SK-N-SH treated with all-trans-retinoic acid at 6 μM for 48 hours (cell line): ENCODE data around the gene SMYD3.

Experiments used
- ARNTL ChIP-seq: fragments of 450-650 bp; formaldehyde crosslinking; IDR thresholded peaks from 2 replicates; pipeline ENCODE4 v1.5.0; 2020; ENCODE audit warnings: low read depth, mild to moderate bottlenecking, moderate library complexity, borderline replicate concordance
- ESRRG ChIP-seq: fragments of 250-450 bp; sonication (Bioruptor Pico); IDR thresholded peaks from 2 replicates; pipeline ENCODE4 v1.6.1; 2021; ENCODE audit warnings: mild to moderate bottlenecking
- ISL1 ChIP-seq: fragments of 250-450 bp; sonication (Bioruptor Pico); IDR thresholded peaks from 2 replicates; pipeline ENCODE4 v2.1.2; 2022; ENCODE audit warnings: mild to moderate bottlenecking, moderate library complexity
- TF ChIP-seq, protein P1 (sequence below): fragments of 250-450 bp; sonication (Bioruptor Pico); IDR thresholded peaks from 2 replicates; pipeline ENCODE4 v1.8.0; 2021; ENCODE audit warnings: low read depth, mild to moderate bottlenecking, moderate library complexity, borderline replicate concordance

GRCh38 chr1:245934409-245934808 lies 572.7 kb downstream of the SMYD3 start:
- TF ChIP-seq ISL1 (CRISPR knock-in tag) (no peak), ARNTL (CRISPR knock-in tag) (no peak), ESRRG (CRISPR knock-in tag) (no peak)
- TF ChIP-seq, protein P1, sequence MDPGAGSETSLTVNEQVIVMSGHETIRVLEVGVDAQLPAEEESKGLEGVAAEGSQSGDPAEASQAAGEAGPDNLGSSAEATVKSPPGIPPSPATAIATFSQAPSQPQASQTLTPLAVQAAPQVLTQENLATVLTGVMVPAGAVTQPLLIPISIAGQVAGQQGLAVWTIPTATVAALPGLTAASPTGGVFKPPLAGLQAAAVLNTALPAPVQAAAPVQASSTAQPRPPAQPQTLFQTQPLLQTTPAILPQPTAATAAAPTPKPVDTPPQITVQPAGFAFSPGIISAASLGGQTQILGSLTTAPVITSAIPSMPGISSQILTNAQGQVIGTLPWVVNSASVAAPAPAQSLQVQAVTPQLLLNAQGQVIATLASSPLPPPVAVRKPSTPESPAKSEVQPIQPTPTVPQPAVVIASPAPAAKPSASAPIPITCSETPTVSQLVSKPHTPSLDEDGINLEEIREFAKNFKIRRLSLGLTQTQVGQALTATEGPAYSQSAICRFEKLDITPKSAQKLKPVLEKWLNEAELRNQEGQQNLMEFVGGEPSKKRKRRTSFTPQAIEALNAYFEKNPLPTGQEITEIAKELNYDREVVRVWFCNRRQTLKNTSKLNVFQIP (CRISPR knock-in tag), result no peak
